ENCODE measurements around the gene CAMKK1.

CAMKK1 gene

DNA sequence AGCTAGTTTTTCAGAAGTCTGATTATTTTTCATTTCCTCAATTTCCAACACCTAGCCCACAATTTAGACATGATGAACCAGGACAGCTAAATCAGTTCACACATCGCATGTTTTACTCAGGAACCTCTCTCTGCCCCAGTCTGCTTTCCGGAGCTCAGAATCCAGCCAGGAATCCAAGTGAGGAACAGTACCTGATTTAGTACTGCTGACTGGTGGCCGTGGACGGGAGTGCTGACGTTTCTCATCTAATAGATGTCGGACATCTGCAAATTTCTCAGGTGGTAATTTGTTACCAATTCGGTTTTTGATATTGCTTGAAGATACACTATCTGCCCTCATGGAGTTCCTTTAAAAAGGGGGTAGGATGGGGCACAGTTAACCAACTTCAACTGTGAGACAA, 76.9 kb downstream of the CAMKK1 start:
- DNase-seq (ENCODE audit: insufficient read length, low spot score) (no peak), FAIRE-seq (no peak)

DNA sequence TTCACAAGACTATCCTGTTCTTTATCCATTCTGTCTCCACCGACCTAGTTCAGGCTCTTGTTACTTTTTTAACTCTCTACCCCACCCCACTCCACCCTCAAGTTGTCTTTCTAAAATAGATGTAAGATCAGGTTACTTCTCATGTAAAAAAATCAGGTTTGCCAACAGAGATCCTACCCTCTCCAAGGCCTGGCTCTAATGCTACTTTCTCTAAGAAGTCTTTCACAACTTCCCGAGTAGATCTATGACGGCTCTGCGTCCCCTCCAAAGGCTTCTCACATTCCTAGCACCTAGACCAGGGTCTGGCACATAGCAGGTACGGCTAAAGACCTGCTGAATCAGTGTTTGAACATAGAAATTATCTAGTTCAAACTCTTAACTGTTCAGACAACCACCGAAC, 77.7 kb downstream of the CAMKK1 start:
- DNase-seq (ENCODE audit: insufficient read length, low spot score) (no peak), FAIRE-seq (no peak)

DNA sequence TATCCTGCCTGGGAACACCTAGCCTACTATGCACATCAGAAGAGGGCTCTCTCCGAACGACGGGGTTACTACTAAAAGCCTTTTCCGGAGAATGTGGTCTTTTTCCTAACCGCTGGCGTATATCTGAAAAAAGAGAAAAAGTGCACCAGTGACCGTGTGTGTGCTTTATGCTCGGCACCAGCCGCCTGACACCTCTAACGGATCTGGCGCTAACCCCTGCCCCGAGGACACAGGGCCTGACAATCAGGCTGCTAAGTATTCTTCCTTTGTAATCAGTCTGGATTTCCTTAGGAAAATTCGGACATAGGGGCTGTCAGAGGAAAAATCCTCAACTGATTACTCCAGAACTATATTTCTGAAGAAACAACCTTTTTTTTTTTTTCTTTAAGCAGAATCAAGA, 78.5 kb downstream of the CAMKK1 start:
- FAIRE-seq (no peak), DNase-seq (ENCODE audit: insufficient read length, low spot score) (no peak)

DNA sequence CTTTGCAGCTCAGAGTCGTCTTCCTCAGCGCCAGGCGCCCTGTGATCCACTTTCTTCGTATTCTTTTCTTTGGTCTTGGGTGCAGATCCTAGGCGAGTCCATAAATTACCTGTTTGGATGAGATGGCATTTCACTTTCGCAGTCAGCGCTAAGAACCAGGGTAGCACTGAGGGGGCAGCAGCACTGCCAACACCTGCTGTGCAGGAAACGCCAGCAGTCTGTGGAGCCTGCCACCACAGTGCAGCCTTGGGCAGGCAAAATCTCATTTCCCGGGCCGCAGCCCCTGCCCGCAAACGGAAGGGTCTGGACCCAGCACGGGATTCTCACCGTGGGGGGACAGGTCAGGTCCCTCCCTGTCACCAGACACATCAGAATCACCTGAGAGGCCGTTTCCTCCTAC, 79.7 kb downstream of the CAMKK1 start:
- DNase-seq (ENCODE audit: insufficient read length, low spot score) = no peak
- FAIRE-seq = no peak

DNA sequence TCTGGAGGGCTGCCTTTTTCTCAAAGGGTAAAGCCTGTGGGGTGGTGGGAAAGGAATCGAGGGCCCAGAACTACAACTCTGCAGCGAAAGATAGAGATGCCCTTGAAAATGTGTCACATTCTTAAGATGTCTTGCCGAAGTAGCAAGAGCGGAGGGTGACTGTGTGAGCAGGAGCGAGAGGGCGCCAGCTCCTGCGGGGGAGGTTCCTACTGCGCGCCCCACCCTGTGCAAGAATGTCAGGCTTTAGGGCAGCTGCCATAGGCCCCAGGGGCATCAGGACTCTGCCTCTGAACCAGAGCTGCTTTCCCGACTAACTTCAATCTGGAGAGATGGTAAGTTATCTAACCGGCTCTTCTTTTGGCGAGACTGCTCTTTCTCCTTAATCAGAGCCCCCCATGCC, 80.1 kb downstream of the CAMKK1 start:
- DNase-seq (ENCODE audit: insufficient read length, low spot score) (no peak), FAIRE-seq (no peak)

DNA sequence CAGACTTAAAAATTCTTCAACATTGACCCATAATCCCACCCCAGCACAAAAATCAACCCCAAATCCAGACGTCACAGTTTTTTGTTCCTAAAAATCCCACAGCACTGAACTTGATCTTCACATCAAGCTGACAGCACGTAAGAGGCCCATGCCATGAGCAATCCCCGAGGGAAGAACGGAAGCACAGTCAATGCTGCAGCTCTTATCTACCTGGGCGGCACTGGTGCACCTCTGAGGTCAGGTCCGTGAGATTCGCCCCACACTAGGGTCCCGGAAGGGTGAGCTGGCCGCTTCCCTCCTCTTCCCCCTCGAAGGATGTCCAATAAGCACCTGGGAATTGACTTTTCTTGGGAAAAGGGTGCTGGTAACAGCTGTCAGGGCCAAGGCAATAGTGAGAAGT, 80.6 kb downstream of the CAMKK1 start:
- no peak for DNase-seq (ENCODE audit: insufficient read length, low spot score)
- no peak for FAIRE-seq

Measured in HTR-8/SVneo (cell line).